AG09319 (cell line): ENCODE results near the gene TP53I11.

Source experiments
- DNase-seq: peaks from one replicate; pipeline ENCODE4 v3.0.0-alpha.2; 2010; ENCODE audit warnings: low read depth; ENCODE audit errors: extremely low read depth
- TF ChIP-seq, protein P1 (sequence below): IDR thresholded peaks from 2 replicates; pipeline ENCODE4 v1.5.1; 2011; ENCODE audit warnings: low read depth, mild to moderate bottlenecking, inconsistent platforms, low read length, moderate library complexity

Gene TP53I11

DNA sequence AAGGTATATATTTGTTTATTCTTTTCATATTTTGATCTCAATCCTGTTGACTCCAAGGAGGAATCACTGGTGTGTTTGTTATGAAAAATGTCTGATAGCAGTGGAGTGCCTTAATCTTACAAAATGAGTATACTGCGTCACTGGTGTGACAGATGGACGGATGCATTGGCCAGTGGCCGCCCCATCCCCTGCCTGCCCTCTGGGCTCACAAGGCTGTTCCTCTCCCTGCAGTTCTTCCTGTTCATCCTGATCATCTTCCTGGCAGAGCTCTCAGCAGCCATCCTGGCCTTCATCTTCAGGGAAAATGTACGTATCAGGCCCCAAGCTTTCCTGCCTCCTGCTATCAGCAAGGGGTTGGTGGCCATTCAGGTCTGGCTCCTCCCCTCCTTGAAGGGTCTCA lies 32.9 kb downstream of the TP53I11 start:
- TF ChIP-seq, protein P1, sequence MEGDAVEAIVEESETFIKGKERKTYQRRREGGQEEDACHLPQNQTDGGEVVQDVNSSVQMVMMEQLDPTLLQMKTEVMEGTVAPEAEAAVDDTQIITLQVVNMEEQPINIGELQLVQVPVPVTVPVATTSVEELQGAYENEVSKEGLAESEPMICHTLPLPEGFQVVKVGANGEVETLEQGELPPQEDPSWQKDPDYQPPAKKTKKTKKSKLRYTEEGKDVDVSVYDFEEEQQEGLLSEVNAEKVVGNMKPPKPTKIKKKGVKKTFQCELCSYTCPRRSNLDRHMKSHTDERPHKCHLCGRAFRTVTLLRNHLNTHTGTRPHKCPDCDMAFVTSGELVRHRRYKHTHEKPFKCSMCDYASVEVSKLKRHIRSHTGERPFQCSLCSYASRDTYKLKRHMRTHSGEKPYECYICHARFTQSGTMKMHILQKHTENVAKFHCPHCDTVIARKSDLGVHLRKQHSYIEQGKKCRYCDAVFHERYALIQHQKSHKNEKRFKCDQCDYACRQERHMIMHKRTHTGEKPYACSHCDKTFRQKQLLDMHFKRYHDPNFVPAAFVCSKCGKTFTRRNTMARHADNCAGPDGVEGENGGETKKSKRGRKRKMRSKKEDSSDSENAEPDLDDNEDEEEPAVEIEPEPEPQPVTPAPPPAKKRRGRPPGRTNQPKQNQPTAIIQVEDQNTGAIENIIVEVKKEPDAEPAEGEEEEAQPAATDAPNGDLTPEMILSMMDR, result no peak

DNA sequence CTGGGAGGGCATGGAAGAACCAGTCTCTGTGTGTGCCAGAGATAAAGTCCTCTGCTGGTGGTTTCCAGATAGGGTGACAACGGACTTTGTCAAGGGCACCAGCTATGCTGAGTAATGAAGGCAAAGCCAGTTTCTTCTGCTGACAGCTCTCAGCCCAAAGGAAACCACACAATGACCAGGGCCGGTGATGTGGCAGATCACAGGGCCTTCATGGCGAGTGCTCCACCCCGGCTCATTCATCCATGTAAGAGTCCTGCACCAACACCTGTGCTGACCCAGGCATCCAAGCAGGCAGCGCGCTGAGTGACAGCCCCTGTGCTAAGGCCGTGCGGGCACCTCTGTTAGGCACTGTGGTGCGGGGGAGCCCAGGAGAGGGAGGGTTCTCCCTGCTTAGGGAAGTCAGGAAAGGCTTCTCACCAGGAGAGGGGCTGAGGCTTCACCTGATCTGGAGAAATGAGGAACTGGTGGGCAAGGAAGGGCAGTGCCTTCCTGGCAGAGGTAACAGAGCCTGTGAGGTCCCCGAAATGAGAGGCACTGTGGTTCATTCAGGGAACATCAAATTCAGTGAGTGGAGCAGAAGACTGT lies 33.8 kb downstream of the TP53I11 start:
- DNase-seq, result no peak
- TF ChIP-seq, protein P1, result no peak

More for the DNA sequence above, 32.9 kb downstream of the TP53I11 start:
- DNase-seq, result no peak

- DNase-seq, result no peak
Measured at GRCh38 chr11:44916331-44916730, 34.4 kb downstream of the TP53I11 start.

DNA sequence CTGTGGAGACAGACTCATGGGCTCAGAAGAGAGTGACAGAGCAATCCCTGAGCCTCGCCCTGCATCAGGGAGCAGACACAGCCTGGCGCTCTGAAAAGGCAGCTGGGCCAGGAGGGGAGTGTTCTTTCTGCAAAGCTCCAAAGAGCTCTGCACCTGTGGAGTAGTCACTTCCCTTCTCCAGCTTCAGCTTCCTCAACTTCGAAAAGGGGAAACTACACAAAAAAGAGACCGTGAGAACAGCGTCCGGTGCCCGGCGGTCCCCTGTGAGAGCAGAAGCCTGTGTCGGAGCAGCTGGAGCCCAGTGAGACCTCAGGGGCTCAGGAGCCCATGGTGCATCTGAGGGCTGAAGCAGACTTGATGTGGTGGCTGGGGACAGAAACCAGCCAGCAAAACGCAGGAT lies 35.1 kb downstream of the TP53I11 start:
- no peak for DNase-seq
- TF ChIP-seq, protein P1, result no peak

More at GRCh38 chr11:44916331-44916730, 34.4 kb downstream of the TP53I11 start:
- TF ChIP-seq, protein P1, result no peak

- TF ChIP-seq, protein P1, result no peak
- DNase-seq, result no peak
Measured at GRCh38 chr11:44915004-44915403, 35.7 kb downstream of the TP53I11 start.

- no peak for DNase-seq
- TF ChIP-seq, protein P1, result no peak
Measured at GRCh38 chr11:44914105-44914504, 36.6 kb downstream of the TP53I11 start.

- TF ChIP-seq, protein P1, result no peak
Measured at GRCh38 chr11:44913502-44913901, 37.2 kb downstream of the TP53I11 start.

More at GRCh38 chr11:44913502-44913901, 37.2 kb downstream of the TP53I11 start:
- DNase-seq, result no peak
